Ectodermal cell (in vitro differentiated cells): ENCODE data around the gene KPNA1.

ENCODE experiments used
- H3K27ac ChIP-seq: 2 replicates; pipeline ENCODE4 v1.7.0; 2013; ENCODE audit warnings: mild to moderate bottlenecking, low read depth, low read length; ENCODE audit not compliant: insufficient read depth, poor library complexity, severe bottlenecking
- H3K27me3 ChIP-seq: 2 replicates; pipeline ENCODE4 v1.7.0; 2013; ENCODE audit warnings: mild to moderate bottlenecking, low read length; ENCODE audit not compliant: insufficient read depth, control insufficient read depth, poor library complexity, severe bottlenecking
- H3K36me3 ChIP-seq: one replicate; pipeline ENCODE4 v1.7.0; 2013; ENCODE audit warnings: low read length; ENCODE audit not compliant: control insufficient read depth, insufficient read depth
- H3K4me1 ChIP-seq: one replicate; pipeline ENCODE4 v1.7.0; 2013; ENCODE audit warnings: low read length; ENCODE audit not compliant: control insufficient read depth, insufficient read depth
- H3K4me3 ChIP-seq: 2 replicates; pipeline ENCODE4 v1.7.0; 2013; ENCODE audit warnings: low read depth, low read length, control low read depth; ENCODE audit not compliant: insufficient read depth
- H3K9me3 ChIP-seq: 2 replicates; pipeline ENCODE4 v1.7.0; 2013; ENCODE audit warnings: mild to moderate bottlenecking, low read length, moderate library complexity; ENCODE audit not compliant: control insufficient read depth
- WGBS, 2 experiments: methylation state at CpG; one replicate each; pipeline ENCODE4 v1.1.7; 2013; ENCODE audit warnings: missing lambda C conversion rate in 2 of 2; 5-methylcytosine and 5-hydroxymethylcytosine counted together

Gene KPNA1

GRCh38 chr3:122553171-122553570, 38.4 kb upstream of the KPNA1 start:
- Histone ChIP-seq H3K4me3 (no peak overlapping the region), H3K27ac (no peak overlapping the region), H3K4me1 (no peaks in the 10 kb centered on the region), H3K9me3 (no peaks in the 10 kb centered on the region), H3K36me3 (no peaks in the 10 kb centered on the region), H3K27me3 (no peaks in the 10 kb centered on the region)
- WGBS, 2 experiments, result 67 to 89% methylated on average over 1 to 3 of the region's 3 CpGs

DNA sequence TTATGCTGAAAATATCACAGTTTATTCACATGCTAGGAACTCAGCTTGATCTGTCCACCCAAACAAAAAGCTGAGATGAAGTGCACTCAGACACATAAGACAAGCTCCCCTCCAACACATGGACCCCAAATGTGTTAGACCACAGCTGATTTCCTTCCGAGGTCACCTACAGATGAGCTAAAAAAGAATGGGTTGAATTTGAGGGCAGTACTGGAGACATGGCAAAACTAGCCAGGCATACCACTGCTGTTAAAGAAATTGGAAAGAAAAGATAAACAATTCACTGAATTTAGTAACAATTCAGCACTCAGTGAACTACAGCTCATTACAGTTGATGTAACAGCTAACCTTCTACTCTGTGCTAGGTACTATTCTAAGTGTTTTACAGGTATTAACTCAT, 33.9 kb upstream of the KPNA1 start:
- Histone ChIP-seq H3K27ac (no peak overlapping the region), H3K36me3 (no peaks in the 10 kb centered on the region), H3K4me1 (no peaks in the 10 kb centered on the region), H3K4me3 (no peak overlapping the region), H3K27me3 (no peaks in the 10 kb centered on the region), H3K9me3 (no peaks in the 10 kb centered on the region)
- WGBS, 2 experiments, result 89 to 100% methylated on average over 1 of the region's 1 CpG

DNA sequence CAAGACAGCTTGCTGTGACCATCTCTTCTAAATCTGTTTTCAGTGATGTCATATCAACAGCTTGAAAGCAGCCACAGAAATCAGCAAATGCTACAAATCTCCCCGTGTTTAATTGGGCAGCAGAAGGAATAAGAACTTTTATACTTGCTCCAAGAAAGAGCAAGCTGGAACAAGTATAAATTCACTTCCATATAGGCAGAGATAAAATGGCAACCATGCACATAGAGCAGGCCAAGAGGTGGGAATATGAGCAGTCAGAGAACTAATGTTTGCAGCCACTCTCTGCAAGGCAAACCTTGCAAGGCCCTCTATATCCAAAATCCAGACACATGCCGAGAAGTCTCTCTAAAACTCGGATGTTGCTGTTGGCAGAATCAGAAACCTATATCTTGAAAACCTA, 33.3 kb upstream of the KPNA1 start:
- WGBS, 2 experiments, result 89 to 93% methylated on average over 3 of the region's 3 CpGs
- H3K36me3 ChIP-seq, result no peaks in the 10 kb centered on the region
- no peaks in the 10 kb centered on the region for H3K9me3 ChIP-seq
- no peaks in the 10 kb centered on the region for H3K4me1 ChIP-seq
- H3K27me3 ChIP-seq, result no peaks in the 10 kb centered on the region
- no peak overlapping the region for H3K27ac ChIP-seq
- H3K4me3 ChIP-seq, result no peak overlapping the region

DNA sequence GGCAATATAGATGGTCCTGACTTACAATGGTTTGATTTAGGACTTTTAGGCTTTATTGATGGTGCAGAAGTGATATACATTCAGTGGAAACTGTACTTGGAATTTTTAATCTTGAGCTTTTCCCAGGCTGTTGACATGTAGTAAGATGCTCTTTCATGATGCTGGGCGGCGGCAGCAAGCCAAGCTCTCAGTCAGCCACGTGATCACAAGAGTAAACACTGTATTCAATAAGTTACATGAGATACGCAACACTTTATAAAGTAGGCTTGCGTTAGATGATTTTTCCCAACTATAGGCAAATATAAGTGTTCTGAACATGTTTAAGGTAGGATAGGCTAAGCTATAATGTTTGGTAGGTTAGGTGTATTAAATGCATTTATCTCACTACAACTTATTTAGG, 31.4 kb upstream of the KPNA1 start:
- Histone ChIP-seq H3K4me3 (no peak overlapping the region), H3K9me3 (no peaks in the 10 kb centered on the region), H3K36me3 (no peaks in the 10 kb centered on the region), H3K27me3 (no peaks in the 10 kb centered on the region), H3K27ac (no peak overlapping the region), H3K4me1 (no peaks in the 10 kb centered on the region)
- WGBS, 2 experiments, result 94% methylated on average over 5 of the region's 5 CpGs

DNA sequence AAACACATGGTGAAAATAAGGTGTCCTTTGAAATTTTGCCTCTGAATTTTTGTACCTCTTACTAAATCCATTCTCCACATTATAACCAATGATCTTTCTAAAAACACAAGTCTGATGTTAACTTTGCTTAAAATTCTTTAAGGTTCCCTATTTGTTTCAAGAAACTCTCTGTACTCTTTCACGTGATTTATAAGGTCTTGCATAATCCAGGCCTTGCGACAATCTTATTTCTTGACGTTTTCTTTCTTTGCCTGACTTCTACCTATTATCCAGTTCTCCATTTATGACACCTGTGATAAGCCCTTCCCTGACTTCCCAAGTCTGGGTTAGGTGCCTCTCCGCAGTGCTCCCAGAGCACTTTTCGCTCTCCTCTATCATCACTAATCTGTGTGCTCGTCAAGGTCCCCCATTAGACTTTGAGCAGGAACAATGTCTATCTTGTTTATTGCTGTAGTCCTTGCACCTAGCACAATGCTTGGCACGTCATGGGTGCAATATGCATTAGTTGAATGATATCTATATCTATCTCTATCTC, 24.3 kb upstream of the KPNA1 start:
- Histone ChIP-seq H3K27me3 (no peaks in the 10 kb centered on the region), H3K9me3 (no peaks in the 10 kb centered on the region), H3K4me1 (no peaks in the 10 kb centered on the region), H3K36me3 (no peaks in the 10 kb centered on the region), H3K27ac (no peak overlapping the region), H3K4me3 (no peak overlapping the region)
- WGBS, 2 experiments, result 93 to 95% methylated on average over 7 of the region's 7 CpGs

- Histone ChIP-seq H3K4me1 (no peaks in the 10 kb centered on the region), H3K27ac (no peak overlapping the region), H3K36me3 (no peaks in the 10 kb centered on the region), H3K4me3 (no peak overlapping the region), H3K27me3 (no peaks in the 10 kb centered on the region), H3K9me3 (no peaks in the 10 kb centered on the region)
- WGBS, 2 experiments, result 42 to 47% methylated on average over 3 of the region's 3 CpGs
Observed at GRCh38 chr3:122536632-122537001, 21.9 kb upstream of the KPNA1 start.

DNA sequence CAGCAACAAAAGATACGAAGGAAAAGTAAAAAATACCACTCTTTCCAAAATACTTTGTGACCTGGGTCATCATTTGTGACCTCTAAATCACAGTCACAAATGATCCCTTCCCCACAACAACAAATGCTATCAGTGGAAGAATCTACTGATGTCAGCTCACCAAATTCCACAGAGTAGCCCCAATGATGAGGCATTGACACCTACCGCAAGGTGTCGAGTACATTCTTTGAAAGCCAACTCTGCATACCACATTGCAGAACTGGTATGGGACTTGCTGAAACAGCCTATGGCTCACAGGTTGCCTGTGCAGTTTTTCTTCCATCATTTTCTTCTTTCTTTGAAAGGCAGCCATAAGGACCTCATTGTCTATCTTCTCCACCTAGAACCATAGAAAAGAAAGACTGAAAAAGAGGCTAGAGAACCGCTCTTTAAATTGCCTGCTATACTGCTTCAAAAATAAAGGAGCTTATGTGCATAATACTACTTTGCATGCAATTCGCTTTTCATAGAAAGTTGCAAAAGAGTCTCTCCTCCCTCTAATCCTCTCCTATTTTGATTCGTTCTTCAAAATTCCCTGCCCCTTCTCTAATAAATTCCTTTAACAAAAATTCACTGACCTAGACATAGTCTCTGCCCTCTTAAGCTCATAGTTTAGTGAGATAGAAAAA, 21.4 kb upstream of the KPNA1 start:
- H3K4me1 ChIP-seq, result no peaks in the 10 kb centered on the region
- no peaks in the 10 kb centered on the region for H3K36me3 ChIP-seq
- no peak overlapping the region for H3K27ac ChIP-seq
- H3K9me3 ChIP-seq, result no peaks in the 10 kb centered on the region
- H3K4me3 ChIP-seq, result no peak overlapping the region
- H3K27me3 ChIP-seq, result no peaks in the 10 kb centered on the region
- 71 to 75% methylated on average over 6 of the region's 6 CpGs for WGBS, 2 experiments

DNA sequence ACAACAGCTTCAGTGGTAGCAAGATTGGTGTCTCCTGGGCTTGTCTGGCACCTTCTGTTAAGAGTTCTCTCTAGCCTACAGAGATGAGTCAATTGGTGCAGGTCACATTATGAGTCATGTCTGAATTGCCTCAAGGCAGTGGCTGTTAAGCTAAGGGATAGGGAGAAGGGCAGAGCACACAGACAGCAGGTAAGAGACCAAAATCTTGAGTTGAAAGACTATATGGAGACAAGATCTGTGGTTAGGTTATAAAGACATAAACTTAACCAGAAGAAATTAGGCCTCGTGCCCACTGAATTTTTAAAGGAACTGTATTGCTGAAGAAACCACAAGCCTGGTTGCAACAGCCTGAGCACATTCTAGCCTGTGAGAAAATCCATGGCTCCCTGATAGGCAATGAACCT, 19.2 kb upstream of the KPNA1 start:
- no peaks in the 10 kb centered on the region for H3K36me3 ChIP-seq
- H3K4me3 ChIP-seq, result no peak overlapping the region
- no peaks in the 10 kb centered on the region for H3K27me3 ChIP-seq
- no peaks in the 10 kb centered on the region for H3K4me1 ChIP-seq
- H3K27ac ChIP-seq, result no peak overlapping the region
- WGBS, 2 experiments, result 85 to 91% methylated on average over 1 of the region's 1 CpG
- H3K9me3 ChIP-seq, result no peaks in the 10 kb centered on the region

- no peaks in the 10 kb centered on the region for H3K36me3 ChIP-seq
- no peak overlapping the region for H3K27ac ChIP-seq
- H3K4me1 ChIP-seq, result no peaks in the 10 kb centered on the region
- no peak overlapping the region for H3K4me3 ChIP-seq
- H3K27me3 ChIP-seq, result no peaks in the 10 kb centered on the region
- WGBS, 2 experiments, result 88 to 100% methylated on average over 2 of the region's 2 CpGs
- no peaks in the 10 kb centered on the region for H3K9me3 ChIP-seq
Observed at GRCh38 chr3:122533480-122533879, 18.7 kb upstream of the KPNA1 start.

DNA sequence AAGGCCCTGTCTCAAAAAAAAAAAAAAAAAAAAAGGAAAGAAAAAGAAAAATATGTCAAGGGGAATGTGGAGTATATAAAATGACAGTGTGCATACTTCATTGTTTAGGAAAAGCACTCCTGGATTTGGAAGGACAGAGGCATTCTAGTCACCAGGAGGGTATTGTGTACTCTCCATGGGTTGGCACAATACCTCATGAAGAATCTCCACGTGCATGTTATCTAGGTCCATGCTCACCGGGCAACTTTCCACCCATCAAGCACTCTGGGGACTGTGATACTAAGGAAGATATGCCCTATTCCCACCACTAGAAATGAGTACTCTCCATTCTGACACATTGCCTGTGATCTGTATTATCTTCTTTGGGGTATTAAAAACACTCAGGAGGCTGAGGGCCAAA, 15.4 kb upstream of the KPNA1 start:
- Histone ChIP-seq H3K36me3 (no peaks in the 10 kb centered on the region), H3K4me1 (no peaks in the 10 kb centered on the region), H3K4me3 (no peak overlapping the region), H3K27me3 (no peaks in the 10 kb centered on the region), H3K9me3 (no peaks in the 10 kb centered on the region), H3K27ac (no peak overlapping the region)
- WGBS, 2 experiments, result 90 to 96% methylated on average over 2 of the region's 2 CpGs

DNA sequence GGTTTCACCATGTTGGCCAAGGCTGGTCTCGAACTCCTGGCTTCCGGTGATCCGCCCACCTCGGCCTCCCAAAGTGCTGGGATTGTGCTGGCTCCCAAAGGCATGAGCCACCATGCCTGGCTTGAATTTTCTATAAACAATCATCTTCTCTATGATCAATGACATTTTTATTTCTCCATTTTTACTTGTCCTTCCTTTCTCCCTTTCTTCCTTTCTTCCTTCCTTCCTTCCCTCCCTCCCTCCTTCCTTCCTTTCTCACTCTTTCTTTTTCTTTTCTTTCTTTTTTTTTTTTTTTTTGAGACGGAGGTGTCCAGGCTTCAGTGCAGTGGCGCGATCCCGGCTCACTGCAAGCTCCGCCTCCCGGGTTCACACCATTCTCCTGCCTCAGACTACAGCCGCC, 8.6 kb upstream of the KPNA1 start:
- Histone ChIP-seq H3K27ac (no peak overlapping the region), H3K9me3 (no peaks in the 10 kb centered on the region), H3K36me3 (no peaks in the 10 kb centered on the region), H3K4me1 (no peaks in the 10 kb centered on the region), H3K27me3 (no peaks in the 10 kb centered on the region), H3K4me3 (no peak overlapping the region)
- 89 to 92% methylated on average over 10 to 11 of the region's 11 CpGs for WGBS, 2 experiments
